Measurements from ENCODE around the gene DAND5. TPM values are rescaled to one million over a fixed set of nuclear protein-coding genes. Genes with fewer than 3 reads are reported as not detected.
A peak's percentile ranks its signal among the peaks of the same experiment; 100 is the strongest.

The DAND5 gene
- total and polyA plus RNA-seq, 2 of the 13 experiments (the other 11 are each of a cell fraction or from before 2014, with no cell fraction given) = 0.04 TPM; not detected in 1

DNA sequence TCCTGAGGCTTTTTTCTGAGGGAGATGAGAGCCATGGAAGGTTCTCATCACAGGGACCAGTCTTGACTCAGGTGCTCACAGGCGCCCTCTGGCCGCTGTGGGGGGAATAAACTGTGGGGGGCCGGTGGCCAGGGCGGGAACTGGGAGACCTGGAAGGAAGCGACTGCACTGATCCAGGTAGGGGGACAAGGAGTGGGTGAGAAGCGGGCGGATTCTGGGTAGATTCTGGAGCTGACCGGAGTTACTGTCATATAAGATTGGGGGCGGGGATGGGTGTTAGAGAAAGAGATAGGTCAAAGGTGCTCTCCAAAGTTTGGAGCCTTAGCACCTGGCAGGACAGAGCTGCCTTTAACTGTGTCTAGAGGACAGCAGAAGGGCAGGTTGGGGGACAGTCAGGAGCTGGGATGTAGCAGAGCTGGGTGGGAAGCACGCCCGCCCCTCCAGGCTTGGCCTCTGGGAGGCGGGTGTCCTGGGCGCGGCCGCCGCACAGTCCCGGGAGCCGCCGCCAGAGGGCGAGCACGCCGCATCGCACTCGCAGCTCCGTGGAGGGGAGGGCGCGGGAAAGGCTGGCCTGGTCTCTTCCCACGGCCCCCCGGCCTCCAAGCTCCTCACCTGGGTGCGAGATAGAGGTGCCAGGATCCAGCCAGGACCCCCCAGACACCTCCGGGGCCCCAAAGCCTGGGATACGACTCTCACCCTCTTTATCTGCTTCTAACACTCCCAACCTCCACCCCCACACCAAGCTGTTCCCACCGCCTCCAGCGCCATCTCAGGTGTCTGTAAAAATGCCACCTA is 4.2 kb upstream of the DAND5 start (continued):
- TF ChIP-seq ARID5B (CRISPR knock-in tag; IDR thresholded peaks at IDR 0.05) (peak; percentile 32; the same call in 1 of the 2 replicates), PITX1 (CRISPR knock-in tag; IDR thresholded peaks at IDR 0.05) (0 out of 2 replicates have a peak, but pooled peaks have one; percentile 62), ZNF569 (CRISPR knock-in tag; IDR thresholded peaks at IDR 0.05; ENCODE audit: borderline replicate concordance) (no peak), TBX3 (IDR thresholded peaks at IDR 0.05; ENCODE audit: borderline replicate concordance) (0 out of 2 replicates have a peak, but pooled peaks have one; percentile 37), ZNF292 (CRISPR knock-in tag; IDR thresholded peaks at IDR 0.05; ENCODE audit: borderline replicate concordance, low read depth) (no peak), BCLAF1 (IDR thresholded peaks at IDR 0.05) (no peak), GABPB1 (CRISPR knock-in tag; IDR thresholded peaks at IDR 0.05) (peak; percentile 70; the same call in 1 of the 2 replicates), POGK (CRISPR knock-in tag; conservative IDR thresholded peaks at IDR 0.05) (no peak; the same call in 1 of the 2 replicates), ZNF766 (CRISPR knock-in tag; IDR thresholded peaks at IDR 0.05; ENCODE audit: borderline replicate concordance) (no peak), NAIF1 (CRISPR knock-in tag; IDR thresholded peaks at IDR 0.05; ENCODE audit: borderline replicate concordance) (no peak), SAP130 (CRISPR knock-in tag; IDR thresholded peaks at IDR 0.05; ENCODE audit: low read depth) (peak; percentile 51; the same call in 1 of the 2 replicates), ZNF331 (CRISPR knock-in tag; IDR thresholded peaks at IDR 0.05) (peak; percentile 35; the same call in 1 of the 2 replicates), SIX1 (CRISPR knock-in tag; IDR thresholded peaks at IDR 0.05; ENCODE audit: borderline replicate concordance) (no peak), MAF1 (CRISPR knock-in tag; IDR thresholded peaks at IDR 0.05; ENCODE audit: borderline replicate concordance) (no peak)

All from HepG2 (cell line).